Central memory CD4-positive, alpha-beta T cell (primary cell): Measurements from ENCODE around the gene GPR142.
"Not testable (repeated sequence)": the region's sequence is repeated elsewhere in the genome, so short reads cannot be mapped to it uniquely, and the experiment has no call there.

Experiments used
- DNase-seq: peaks from one replicate; pipeline ENCODE4 v3.0.0; 2022

GPR142 gene

GRCh38 chr17:74394977-74395376 is 27.7 kb downstream of the GPR142 start:
- DNase-seq: no peak

GRCh38 chr17:74396567-74396966 is 29.3 kb downstream of the GPR142 start:
- DNase-seq: no peak

- DNase-seq: no peak
Observed at GRCh38 chr17:74402048-74402447, 34.7 kb downstream of the GPR142 start.

GRCh38 chr17:74403512-74404137 is 36.3 kb downstream of the GPR142 start:
- no peak for DNase-seq

- DNase-seq: no peak
Observed at GRCh38 chr17:74404218-74404617, 36.9 kb downstream of the GPR142 start.

GRCh38 chr17:74404789-74405188 is 37.5 kb downstream of the GPR142 start:
- DNase-seq: no peak

GRCh38 chr17:74405311-74405710 is 38.0 kb downstream of the GPR142 start:
- not testable (repeated sequence) for DNase-seq

- DNase-seq: no peak
Observed at GRCh38 chr17:74407384-74407783, 40.1 kb downstream of the GPR142 start.

GRCh38 chr17:74408262-74408661 is 41.0 kb downstream of the GPR142 start:
- no peak for DNase-seq

- DNase-seq: no peak
Observed at GRCh38 chr17:74408815-74409214, 41.5 kb downstream of the GPR142 start.

- DNase-seq: no peak
Observed at GRCh38 chr17:74410001-74410443, 42.7 kb downstream of the GPR142 start.

- no peak for DNase-seq
Observed at GRCh38 chr17:74412581-74412980, 45.3 kb downstream of the GPR142 start.

GRCh38 chr17:74413491-74413890 is 46.2 kb downstream of the GPR142 start:
- no peak for DNase-seq

- DNase-seq: no peak
Observed at GRCh38 chr17:74414510-74414909, 47.2 kb downstream of the GPR142 start.

GRCh38 chr17:74415608-74416396 is 48.5 kb downstream of the GPR142 start:
- no peak for DNase-seq

- no peak for DNase-seq
Observed at GRCh38 chr17:74417178-74418045, 50.1 kb downstream of the GPR142 start.

GRCh38 chr17:74419928-74420411 is 52.7 kb downstream of the GPR142 start:
- no peak for DNase-seq
